GM12891 (cell line): ENCODE measurements around the gene ZNF827.

Experiments
- DNase-seq: peaks from one replicate; pipeline ENCODE4 v3.0.0; 2011; ENCODE audit warnings: low spot score; ENCODE audit not compliant: insufficient read length
- FAIRE-seq: peaks from 2 replicates; lab custom pipeline; 2011; peaks lifted over from hg19 to GRCh38; lab: Jason Lieb, UNC
- PAX5 ChIP-seq: IDR thresholded peaks from 2 replicates; pipeline ENCODE4 v1.6.1; 2011; ENCODE audit warnings: low read length, moderate library complexity, mild to moderate bottlenecking; ENCODE audit not compliant: insufficient read depth, severe bottlenecking
- POLR2A ChIP-seq: IDR thresholded peaks from 2 replicates; pipeline ENCODE4 v1.6.1; 2011; ENCODE audit warnings: low read depth, low read length, control low read depth
- POLR2AphosphoS5 ChIP-seq: IDR thresholded peaks from 2 replicates; pipeline ENCODE4 v1.6.1; 2011; ENCODE audit warnings: low read depth, low read length, control low read depth
- POU2F2 ChIP-seq: IDR thresholded peaks from 2 replicates; pipeline ENCODE4 v1.6.1; 2011; ENCODE audit warnings: low read depth, mild to moderate bottlenecking, control low read depth, low read length, moderate library complexity
- SPI1 ChIP-seq: IDR thresholded peaks from 2 replicates; pipeline ENCODE4 v1.6.1; 2011; ENCODE audit warnings: low read depth, low read length, control low read depth
- TAF1 ChIP-seq: IDR thresholded peaks from 2 replicates; pipeline ENCODE4 v1.6.1; 2011; ENCODE audit warnings: low read depth, low read length, control low read depth

Gene ZNF827

GRCh38 chr4:145814246-145814645 lies 124.4 kb downstream of the ZNF827 start:
- FAIRE-seq (no peak), DNase-seq (no peak)
- no peak for TF ChIP-seq SPI1
- TF ChIP-seq POLR2AphosphoS5 = no peak
- no peak for TF ChIP-seq POLR2A
- no peak for TF ChIP-seq TAF1
- no peak for TF ChIP-seq PAX5
- no peak for TF ChIP-seq POU2F2

GRCh38 chr4:145812919-145813318 lies 125.7 kb downstream of the ZNF827 start:
- TF ChIP-seq POLR2AphosphoS5 = no peak
- TF ChIP-seq TAF1 = no peak
- TF ChIP-seq PAX5 = no peak
- no peak for DNase-seq
- FAIRE-seq = no peak

- TF ChIP-seq POLR2AphosphoS5 (no peak), SPI1 (no peak), POU2F2 (no peak), POLR2A (no peak), TAF1 (no peak), PAX5 (no peak)
- no peak for DNase-seq
- peak; percentile 68 for FAIRE-seq
These were observed 129.6 kb downstream of the ZNF827 start for GRCh38 chr4:145808848-145809512.

- FAIRE-seq (peak; percentile 66), DNase-seq (peak; percentile 11)
- no peak for TF ChIP-seq PAX5
- 0 out of 2 replicates have a peak, but pooled peaks have one; percentile 34 for TF ChIP-seq POU2F2
These were observed 130.5 kb downstream of the ZNF827 start for GRCh38 chr4:145808021-145808650.

- FAIRE-seq (peak; percentile 38), DNase-seq (no peak)
- TF ChIP-seq POLR2AphosphoS5 (no peak), PAX5 (no peak), SPI1 (no peak), POLR2A (no peak), TAF1 (no peak), POU2F2 (no peak)
These were observed 133.1 kb downstream of the ZNF827 start for GRCh38 chr4:145805490-145805889.

DNA sequence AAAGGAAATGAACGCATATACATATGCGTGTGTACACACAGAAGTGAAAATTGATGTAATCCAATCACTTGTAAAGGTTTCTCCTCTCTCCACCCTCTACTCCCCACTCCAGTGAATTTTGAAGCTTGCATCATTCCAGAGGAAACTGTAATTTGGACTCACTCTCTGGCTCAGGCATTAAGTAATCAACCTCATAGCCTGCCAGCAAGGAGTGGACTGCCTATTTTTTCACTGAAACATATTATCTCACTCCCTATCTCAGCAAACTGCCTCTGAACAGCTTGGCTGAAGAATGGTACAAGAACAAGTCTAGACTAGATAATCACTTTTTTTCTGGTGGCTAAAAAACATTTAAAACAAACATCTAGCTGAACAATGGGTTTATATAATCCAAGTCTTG lies 134.5 kb downstream of the ZNF827 start:
- no peak for TF ChIP-seq PAX5
- no peak for TF ChIP-seq SPI1
- no peak for TF ChIP-seq TAF1
- DNase-seq (no peak), FAIRE-seq (no peak)

DNA sequence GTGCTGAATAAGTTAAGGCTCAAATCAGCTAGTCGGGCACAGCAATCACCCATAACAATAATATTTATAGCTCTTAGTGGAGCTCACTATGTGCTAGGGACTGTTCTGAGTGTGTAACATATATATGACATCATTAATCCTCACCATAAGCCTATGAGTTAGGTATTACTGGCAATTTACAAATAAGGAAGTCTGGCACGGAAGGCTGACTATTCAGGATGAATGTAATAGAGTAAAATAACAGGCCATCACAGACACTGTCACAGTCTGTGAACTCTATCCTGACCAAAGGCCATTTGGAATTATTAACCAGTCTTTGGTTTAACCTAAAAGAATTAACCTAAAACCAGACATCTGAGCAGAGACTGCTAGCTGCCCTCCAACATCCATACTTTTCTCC lies 139.4 kb downstream of the ZNF827 start:
- DNase-seq (no peak), FAIRE-seq (no peak)
- TF ChIP-seq TAF1 = no peak
- TF ChIP-seq POLR2AphosphoS5 = no peak
- no peak for TF ChIP-seq SPI1
- TF ChIP-seq PAX5 = no peak
- no peak for TF ChIP-seq POU2F2
- TF ChIP-seq POLR2A = no peak

GRCh38 chr4:145797278-145797677 lies 141.3 kb downstream of the ZNF827 start:
- FAIRE-seq = no peak

GRCh38 chr4:145796346-145796745 lies 142.3 kb downstream of the ZNF827 start:
- no peak for TF ChIP-seq PAX5
- TF ChIP-seq SPI1 = no peak
- no peak for TF ChIP-seq POLR2AphosphoS5
- no peak for TF ChIP-seq TAF1
- TF ChIP-seq POLR2A = no peak
- TF ChIP-seq POU2F2 = no peak
- FAIRE-seq = peak; percentile 65
- DNase-seq = no peak

More at GRCh38 chr4:145797278-145797677, 141.3 kb downstream of the ZNF827 start:
- TF ChIP-seq PAX5 = no peak
- no peak for DNase-seq

GRCh38 chr4:145795521-145795920 lies 143.1 kb downstream of the ZNF827 start:
- peak; percentile 76 for TF ChIP-seq SPI1
- no peak for TF ChIP-seq PAX5
- FAIRE-seq (no peak), DNase-seq (no peak)
